NCI-H82 treated with DMSO at 0.1 percent for 48 hours (cell line): ENCODE results near the gene CCND2.

Source experiments
- DNase-seq: peaks from one replicate; lab custom pipeline; 2025; ENCODE audit not compliant: unreplicated experiment; lab: John Stamatoyannopoulos, UW

CCND2 gene

GRCh38 chr12:4256043-4256826 is 17.3 kb upstream of the CCND2 start:
- DNase-seq, result no peak

- DNase-seq, result no peak
These were observed 16.1 kb upstream of the CCND2 start for GRCh38 chr12:4257442-4257841.

GRCh38 chr12:4259099-4259498 is 14.5 kb upstream of the CCND2 start:
- DNase-seq, result no peak

GRCh38 chr12:4261655-4262054 is 11.9 kb upstream of the CCND2 start:
- no peak for DNase-seq

- DNase-seq, result no peak
These were observed 8.3 kb upstream of the CCND2 start for GRCh38 chr12:4265280-4265679.

GRCh38 chr12:4266990-4267389 is 6.6 kb upstream of the CCND2 start:
- DNase-seq, result no peak

GRCh38 chr12:4267704-4268328 is 5.7 kb upstream of the CCND2 start:
- DNase-seq, result no peak

GRCh38 chr12:4268329-4269181 is 5.0 kb upstream of the CCND2 start:
- peak; percentile 41 for DNase-seq

GRCh38 chr12:4269279-4269991 is 4.1 kb upstream of the CCND2 start:
- peak; percentile 81 for DNase-seq

- no peak for DNase-seq
These were observed 3.3 kb upstream of the CCND2 start for GRCh38 chr12:4270016-4270830.

GRCh38 chr12:4270831-4271716 is 2.5 kb upstream of the CCND2 start:
- DNase-seq, result peak; percentile 79

- peak; percentile 73 for DNase-seq
These were observed 1.7 kb upstream of the CCND2 start for GRCh38 chr12:4271717-4272423.

- peak; percentile 68 for DNase-seq
These were observed 914 bp upstream of the CCND2 start for GRCh38 chr12:4272424-4273272.

- no peak for DNase-seq
These were observed 300 bp upstream of the CCND2 start for GRCh38 chr12:4273273-4273651.

GRCh38 chr12:4274396-4275015 is 944 bp downstream of the CCND2 start:
- no peak for DNase-seq

GRCh38 chr12:4275016-4275869 is 1.7 kb downstream of the CCND2 start:
- no peak for DNase-seq
